Skin of body (tissue), 2 donors: Measurements from ENCODE around the gene GGT6. TPM values are rescaled to one million over a fixed set of nuclear protein-coding genes. Genes with fewer than 3 reads are reported as not detected.
"Not testable (repeated sequence)": the region's sequence is repeated elsewhere in the genome, so short reads cannot be mapped to it uniquely, and the experiment has no call there.

Experiments
- DNase-seq: peaks from one replicate; lab custom pipeline; 2025; lab: John Stamatoyannopoulos, UW
- total RNA-seq: library from RNA; depleted of rRNA; stranded (reverse); fragments of >200 nt; gene quantifications from one replicate; pipeline ENCODE4 v1.2.3, GENCODE V29; 2014

The GGT6 gene
- total RNA-seq = 6.1 TPM

- no peak for DNase-seq
Measured at GRCh38 chr17:4560421-4560820, at the start of gene GGT6. TSS of gene GGT6 (minus strand) at chr17:4560577. CDS start at chr17:4560521, 56 bp downstream.

GRCh38 chr17:4610162-4610561 lies 49.8 kb upstream of the GGT6 start:
- no peak for DNase-seq

- no peak for DNase-seq
Measured at GRCh38 chr17:4609761-4610160, 49.4 kb upstream of the GGT6 start.

- peak; percentile 24 for DNase-seq
Measured at GRCh38 chr17:4607773-4608187, 47.4 kb upstream of the GGT6 start.

- DNase-seq = no peak
Measured at GRCh38 chr17:4607261-4607741, 46.9 kb upstream of the GGT6 start.

GRCh38 chr17:4605826-4606225 lies 45.4 kb upstream of the GGT6 start:
- DNase-seq = no peak

- DNase-seq = not testable (repeated sequence)
Measured at GRCh38 chr17:4604736-4605135, 44.4 kb upstream of the GGT6 start.

GRCh38 chr17:4604111-4604644 lies 43.8 kb upstream of the GGT6 start:
- peak; percentile 29 for DNase-seq

GRCh38 chr17:4602041-4602440 lies 41.7 kb upstream of the GGT6 start:
- no peak for DNase-seq

GRCh38 chr17:4601326-4601725 lies 40.9 kb upstream of the GGT6 start:
- DNase-seq = no peak

GRCh38 chr17:4600563-4600962 lies 40.2 kb upstream of the GGT6 start:
- DNase-seq = no peak

GRCh38 chr17:4599505-4600281 lies 39.3 kb upstream of the GGT6 start:
- peak; percentile 48 for DNase-seq

GRCh38 chr17:4598776-4599504 lies 38.6 kb upstream of the GGT6 start:
- DNase-seq = peak; percentile 53

- DNase-seq = no peak
Measured at GRCh38 chr17:4597975-4598374, 37.6 kb upstream of the GGT6 start.

- DNase-seq = no peak
Measured at GRCh38 chr17:4596636-4597380, 36.4 kb upstream of the GGT6 start.

GRCh38 chr17:4595685-4596342 lies 35.4 kb upstream of the GGT6 start:
- DNase-seq = not testable (repeated sequence)

- no peak for DNase-seq
Measured at GRCh38 chr17:4594931-4595684, 34.7 kb upstream of the GGT6 start.

GRCh38 chr17:4594406-4594805 lies 34.0 kb upstream of the GGT6 start:
- DNase-seq = no peak

GRCh38 chr17:4593021-4593421 lies 32.6 kb upstream of the GGT6 start:
- DNase-seq = no peak

GRCh38 chr17:4592240-4593005 lies 32.0 kb upstream of the GGT6 start:
- DNase-seq = no peak
